UCSD-AML1 (cell line): ENCODE data around the gene NTSR2.
"Not testable (repeated sequence)": the region's sequence is repeated elsewhere in the genome, so short reads cannot be mapped to it uniquely, and the experiment has no call there.

Experiments
- DNase-seq: peaks from one replicate; lab custom pipeline; 2025; ENCODE audit not compliant: unreplicated experiment; lab: John Stamatoyannopoulos, UW

NTSR2 gene

DNA sequence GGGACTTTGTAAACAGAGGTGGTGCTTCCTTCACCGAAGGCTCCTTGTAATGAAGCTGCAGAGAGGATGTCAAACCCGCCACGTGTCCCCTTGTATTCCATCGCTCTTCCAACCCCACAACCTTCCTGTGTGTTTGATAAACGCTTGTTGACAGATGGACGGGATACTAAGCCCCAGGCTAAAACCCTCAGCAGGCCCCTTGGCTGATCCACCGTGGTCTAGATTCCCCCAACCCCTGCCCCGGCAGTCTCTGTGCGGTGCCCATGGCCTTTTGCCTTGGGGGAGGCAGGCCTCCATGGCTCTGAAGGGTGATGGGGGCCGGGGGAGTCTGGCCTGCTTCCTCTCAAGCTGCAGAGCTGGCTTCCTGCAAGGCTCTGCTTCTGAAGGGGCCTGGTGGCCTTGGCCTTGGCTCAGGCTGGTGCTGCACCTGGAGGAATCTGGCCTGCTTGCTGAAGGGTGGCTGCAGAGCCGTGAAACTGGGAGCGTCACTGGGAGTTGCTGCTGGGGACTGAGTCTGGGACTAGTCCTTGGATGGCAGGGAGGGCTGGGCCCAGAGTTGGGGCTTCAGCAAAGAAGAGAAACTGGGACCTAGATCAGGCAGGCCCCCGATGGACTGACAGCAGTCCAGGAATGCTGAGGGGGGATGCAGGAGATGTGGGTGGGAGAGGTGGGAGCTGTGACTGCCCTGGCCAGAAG is 9.6 kb upstream of the NTSR2 start:
- no peak for DNase-seq

DNA sequence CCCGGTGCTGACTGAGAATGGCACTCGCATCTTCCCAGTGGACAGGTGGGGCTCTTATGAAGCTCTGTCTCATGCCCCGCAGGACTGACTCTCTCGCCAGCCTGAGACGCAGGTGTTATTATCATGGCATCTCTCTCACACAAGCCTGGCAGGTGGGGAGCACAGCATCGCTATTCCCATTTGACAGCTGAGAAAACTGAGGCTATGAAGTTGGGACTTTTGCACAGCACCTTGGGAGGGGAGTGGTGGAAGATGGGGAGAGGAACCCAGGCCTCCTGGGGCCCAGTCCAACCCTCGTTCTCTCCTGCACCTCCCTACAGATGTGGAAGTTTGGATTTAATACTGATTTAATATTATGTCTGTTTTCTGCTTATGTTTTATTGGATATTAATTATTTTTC is 9.0 kb upstream of the NTSR2 start:
- DNase-seq, result no peak

DNA sequence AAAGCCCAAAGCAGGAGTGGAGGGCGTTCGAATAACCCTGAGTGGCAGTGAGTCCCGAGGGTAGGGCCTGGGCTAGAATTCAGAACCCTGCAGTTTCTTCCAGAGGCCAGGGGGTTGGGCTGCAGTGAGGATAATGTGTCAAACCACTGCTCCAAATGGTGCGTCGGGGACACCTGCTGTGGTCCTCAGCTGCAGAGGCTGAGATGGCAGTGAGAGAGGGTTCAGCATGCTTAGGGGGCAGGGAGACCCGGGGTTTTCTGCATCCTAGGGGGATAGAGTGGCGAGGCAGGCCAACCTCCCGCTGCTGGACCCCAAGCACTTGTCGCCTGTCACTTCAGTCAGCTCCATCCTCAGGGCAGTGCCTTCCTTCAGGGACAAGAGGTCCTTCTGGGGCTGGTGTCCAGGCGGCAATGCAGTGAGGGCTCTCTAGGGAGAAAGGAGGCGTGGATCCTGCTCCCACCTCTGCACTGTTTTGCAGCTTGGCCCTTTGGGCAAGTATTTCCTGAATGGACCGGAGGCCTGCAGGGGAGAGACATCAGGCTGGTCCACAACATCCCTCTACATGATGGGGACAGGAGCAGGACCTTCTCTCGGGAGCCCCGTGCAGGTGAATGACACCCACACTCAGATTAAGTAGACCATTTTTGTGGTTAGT is 8.4 kb upstream of the NTSR2 start:
- no peak for DNase-seq

DNA sequence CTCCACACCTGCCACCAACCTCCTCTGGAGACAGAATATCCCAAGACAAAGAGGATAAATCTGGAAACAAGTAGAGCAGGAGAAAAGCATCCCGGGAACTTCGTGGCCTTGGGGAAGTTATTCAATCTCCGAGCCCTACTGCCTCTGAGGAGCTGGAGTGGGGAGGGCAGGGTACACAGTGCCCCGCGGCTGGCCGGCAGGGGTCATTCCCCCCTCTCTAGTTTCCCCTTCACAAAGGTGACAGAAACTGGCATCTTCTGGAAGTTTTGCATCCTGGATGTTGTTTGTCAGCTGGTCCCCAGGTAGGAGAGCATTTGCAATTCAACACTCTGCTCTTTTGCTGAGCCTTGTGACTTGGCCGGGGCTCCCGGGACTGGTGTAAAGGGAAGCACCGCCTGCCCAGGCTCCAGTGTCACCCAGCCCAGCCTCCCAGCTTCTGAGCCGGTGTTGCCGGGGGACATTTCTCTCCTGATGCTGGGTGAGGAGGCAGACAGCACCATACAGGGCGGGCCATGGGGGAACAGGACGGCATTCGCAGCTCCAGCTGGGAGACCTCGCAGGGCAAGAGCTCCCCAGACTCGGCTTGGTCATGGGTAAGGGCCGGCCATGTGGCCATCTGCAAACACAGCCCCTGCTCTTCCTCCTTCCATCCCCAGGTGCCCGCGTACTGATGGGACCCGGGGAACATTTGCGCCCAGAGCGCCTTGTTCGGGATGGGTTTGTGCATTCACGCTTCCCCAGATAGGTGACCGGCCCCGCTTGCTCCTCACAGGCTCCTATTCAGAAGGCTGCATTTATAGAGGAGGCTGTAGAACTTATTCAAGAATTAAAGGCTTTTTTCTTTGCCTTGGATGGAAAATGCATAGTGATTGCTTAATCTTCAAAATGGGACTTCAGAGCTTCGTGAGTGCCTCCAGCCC is 7.4 kb upstream of the NTSR2 start:
- DNase-seq, result no peak

DNA sequence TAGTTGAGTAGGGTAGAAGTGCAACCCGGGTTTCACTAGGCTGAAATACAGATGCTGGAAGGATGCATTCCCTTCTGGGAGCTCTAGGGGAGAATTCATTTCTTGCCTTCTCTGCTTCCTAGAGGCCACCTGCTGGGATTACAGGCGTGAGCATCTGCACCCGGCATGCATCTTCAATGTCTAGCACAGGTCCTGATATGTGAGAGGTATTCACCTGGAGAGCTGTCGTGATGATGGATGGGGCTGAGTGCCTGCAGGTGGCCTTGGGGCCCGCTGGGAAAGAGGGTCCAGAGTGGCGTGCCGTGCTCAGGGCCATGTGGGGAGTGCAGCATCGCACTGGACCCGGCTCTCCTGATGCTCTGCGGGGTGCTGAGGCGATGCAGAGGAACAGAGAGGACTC is 6.6 kb upstream of the NTSR2 start:
- no peak for DNase-seq

DNA sequence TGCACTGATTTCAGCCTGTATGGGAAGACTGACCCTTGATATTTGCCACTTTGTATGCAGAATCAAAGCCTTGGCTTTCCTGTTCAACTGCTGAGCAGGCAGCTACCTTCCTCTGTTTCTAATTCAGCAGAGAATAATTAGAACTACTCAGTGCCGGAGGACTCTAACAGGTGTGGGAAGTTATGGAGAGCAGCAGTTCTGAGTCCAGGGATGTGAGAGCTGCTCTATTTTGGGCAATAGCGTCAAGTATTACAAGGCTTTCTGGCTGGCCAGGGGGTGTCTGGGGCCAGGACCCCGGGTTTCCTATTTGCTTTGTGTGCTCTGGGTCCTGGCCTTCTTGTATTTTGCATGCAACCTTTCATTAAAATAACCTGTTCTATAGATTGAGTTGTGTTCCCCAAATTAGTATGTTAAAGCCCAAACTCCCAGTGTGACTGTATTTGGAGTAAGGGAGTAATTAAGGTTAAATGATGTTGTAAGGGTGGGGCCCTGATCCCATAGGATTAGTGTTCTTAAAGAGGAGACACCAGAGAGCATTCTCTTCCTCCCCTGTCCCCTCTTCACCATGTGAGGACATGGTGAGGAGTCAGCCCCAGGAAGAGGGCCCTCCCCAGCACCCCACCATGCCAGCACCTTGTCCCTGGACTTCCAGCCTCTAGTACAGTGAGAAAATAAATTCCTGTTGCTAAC is 5.6 kb upstream of the NTSR2 start:
- DNase-seq, result no peak

DNA sequence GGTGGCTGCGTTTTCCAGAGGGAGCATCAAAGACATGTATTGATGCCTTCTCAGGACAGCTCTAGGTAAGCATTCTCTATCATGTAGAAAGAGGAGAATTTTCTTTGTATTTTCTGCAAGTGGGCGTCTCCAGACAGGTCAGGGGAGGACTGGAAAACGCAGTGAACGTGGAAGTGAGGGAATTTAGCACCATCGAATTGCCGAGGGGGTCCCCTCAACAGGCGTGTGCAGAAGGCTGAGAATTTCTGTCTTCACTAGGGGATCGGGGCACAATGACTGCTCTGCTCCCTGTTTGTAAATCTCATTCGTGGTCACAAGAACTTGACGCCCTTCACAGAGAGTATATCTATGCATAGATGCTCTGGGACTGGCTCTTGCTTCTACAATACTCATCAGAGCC is 5.0 kb upstream of the NTSR2 start:
- DNase-seq, result no peak

DNA sequence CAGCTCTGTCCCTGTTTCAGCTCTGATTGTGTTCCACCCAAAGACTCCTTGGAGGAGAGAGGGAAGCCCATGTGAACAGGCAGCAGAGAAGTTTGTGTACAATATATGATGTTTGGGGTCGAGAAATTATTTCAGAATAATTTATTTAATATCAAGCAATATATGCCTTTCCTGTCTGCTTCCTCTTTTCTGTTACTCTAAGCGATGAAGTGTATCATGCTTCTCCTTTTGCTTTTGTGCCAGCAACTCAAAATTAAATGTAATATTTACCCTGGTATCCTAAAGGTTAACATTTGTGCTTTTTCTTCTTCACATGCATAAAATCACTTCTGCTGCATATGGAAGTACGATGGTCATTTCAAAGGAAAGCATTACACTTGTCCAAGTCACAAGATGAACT is 2.4 kb upstream of the NTSR2 start:
- DNase-seq, result no peak

DNA sequence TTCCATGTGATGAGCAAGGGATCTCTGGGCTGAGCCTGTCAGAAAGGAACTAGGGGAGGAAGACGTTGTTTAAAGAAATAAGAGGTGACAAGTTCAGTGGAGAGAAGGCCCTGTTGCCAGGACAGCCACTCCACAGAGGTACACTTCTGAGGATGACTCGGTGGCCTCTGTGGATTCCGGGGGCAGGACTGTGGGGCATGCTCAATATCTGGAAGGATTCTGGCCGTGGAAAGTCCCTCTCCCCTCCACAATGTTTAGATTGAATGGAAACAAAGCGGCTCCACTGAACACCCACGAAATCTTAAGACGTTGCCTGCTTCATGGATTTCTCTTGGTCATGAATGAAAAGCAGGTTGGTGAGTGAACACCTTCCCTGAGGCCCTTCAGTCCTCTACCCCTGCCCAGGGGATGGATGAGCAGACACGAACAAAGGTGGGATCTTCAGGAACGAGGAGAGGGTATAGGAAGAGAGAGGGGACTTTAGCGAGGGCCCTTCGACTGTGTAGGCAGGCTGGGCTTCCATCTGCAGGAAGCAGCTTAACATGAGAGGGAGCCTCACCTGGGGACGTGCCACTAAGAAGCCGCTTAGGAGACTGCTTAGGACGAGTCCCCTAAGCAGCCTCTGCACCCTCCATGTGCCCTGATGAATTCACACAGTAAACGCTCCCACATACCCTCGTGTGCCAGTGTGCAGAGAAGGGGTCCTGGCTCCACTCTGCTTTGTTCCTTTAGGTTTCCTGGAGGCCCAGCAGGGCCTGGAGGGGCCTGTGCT is 1.9 kb downstream of the NTSR2 start:
- no peak for DNase-seq

DNA sequence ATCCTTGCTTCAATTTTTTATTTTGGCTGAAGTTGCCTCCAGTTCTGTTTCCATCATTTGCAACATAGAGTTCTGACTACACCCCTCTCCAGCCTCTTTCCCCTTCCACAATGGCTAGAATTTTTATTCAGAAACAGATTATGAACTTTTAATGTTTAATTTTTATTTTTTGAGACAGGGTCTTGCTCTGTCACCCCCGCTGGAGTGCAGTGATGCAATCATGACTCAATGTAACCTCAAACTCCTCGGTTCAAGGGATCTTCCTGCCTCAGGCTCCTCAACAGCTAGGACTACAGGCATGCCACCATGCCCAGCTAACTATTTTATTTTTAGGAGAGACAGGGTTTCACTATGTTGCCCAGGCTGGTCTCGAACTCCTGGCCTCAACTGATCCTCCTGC is 2.8 kb downstream of the NTSR2 start:
- DNase-seq, result no peak

DNA sequence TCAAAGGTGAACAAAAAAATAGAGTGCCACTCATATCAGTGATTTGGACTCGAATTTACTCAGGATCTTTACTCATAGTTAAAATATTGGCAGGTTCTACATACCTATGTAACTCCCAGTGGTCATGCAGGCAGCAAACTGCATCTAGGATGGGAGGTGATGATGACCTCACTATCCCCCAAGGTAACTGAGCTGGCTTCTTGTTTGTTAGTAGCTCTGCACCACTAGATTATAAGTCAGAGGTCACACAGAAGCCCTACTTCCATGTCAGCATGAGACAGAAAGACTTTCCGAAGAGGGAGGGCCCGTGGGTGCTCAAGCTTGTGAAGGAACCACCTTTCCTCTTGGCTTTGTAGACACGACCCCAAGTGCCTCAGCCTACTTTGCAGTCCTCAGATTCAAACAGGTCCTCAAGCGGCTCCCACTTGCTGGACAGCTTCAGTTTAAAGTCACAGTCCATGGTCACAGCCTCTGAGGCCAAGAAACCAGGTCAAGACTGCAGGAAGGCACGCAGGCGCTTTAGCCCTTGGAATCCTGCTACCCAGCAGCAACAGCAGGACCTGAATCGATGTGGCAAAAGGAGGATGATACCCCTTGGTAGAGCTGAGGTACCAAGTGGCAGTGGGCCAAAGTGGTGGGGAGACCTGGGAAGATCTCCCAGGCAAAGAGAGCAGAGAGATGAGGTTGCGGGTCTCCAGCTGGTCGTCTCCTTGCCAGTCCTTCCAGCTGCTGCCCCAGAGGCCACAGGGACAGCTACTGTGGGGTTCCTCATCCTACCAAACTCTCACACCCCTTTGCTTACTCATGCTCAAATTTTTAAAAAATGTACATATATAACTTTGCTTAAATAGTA is 4.3 kb downstream of the NTSR2 start:
- DNase-seq, result no peak

DNA sequence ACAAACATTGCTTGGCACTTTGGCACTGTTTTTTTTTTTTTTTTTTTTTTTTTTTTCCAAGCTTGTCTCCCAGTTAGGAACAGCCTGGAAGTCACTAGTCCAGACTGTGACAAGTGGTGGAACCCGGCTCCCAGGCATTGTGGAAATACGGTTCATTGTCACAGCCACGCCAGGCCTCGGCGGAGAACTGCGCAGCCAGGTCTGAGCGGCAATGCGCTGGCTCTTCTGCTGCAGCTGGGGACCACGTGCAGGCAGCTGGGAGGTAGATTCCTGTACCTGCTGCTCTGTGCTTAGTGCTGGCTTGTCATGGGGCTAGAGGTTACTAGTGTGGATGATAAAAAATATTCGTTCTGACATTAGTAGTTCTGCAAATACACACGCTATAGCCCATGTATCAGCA is 5.0 kb downstream of the NTSR2 start:
- DNase-seq, result no peak

DNA sequence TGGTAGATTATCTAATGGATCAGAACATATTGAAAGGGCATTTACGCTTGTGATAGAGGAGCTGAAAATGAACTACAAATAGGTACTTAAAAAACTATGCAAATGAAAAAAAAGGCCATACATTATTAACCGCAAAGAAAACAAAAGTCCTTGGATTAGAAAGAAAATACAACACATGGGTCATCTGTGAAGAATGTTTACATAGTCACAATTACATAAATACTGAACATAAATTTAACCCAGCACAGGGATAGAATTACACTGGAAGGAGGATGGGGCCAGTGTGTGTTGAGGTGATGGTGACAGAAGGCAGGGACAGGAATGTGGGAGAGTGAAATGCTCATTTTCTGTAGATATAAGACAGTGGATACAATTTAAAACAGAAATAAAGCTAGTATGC is 6.6 kb downstream of the NTSR2 start:
- DNase-seq, result no peak

DNA sequence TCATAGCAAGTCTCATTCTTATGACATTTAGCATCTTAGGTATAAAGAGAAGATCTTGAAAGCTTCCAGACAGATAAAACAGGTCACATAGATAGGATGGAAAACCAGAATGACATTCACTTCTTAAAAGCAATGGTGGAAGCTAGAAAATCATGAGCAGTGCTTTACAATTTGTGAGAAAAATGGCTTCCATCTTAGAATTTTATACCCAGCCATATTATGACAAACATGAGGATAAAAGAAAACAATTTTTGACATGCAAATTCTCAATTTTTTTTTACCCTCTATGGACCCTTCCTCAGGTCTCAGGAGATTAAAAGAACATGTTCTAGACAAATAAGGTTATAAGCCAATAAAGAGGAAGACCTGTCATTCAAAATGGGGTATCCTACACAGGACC is 7.1 kb downstream of the NTSR2 start:
- no peak for DNase-seq

DNA sequence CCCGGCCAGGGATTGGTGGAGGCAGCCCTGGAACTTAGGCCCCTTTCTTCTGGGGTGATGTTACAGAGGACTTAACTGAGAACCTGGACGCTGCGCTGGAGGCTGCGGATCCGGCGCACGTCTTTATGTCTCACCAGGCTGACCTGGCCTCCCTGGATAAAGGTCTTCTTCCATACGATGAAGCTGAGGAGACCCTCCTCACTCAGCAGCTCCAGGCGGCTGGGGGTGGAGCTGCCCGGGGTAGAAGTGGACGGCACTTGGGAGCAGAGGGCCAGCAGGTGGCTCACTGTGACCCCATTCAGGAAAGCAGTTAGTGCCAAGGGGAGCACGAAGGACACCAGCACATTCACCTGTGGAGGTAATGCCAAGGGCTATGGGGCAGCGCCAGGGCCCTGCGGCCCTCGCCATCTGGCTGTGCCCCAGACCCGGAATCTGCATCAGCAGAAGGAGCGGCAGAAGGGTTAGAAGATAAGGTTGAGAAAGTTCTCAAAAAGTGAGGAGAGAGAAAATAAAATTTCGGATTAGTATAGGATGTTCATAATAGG is 8.0 kb downstream of the NTSR2 start:
- no peak for DNase-seq

DNA sequence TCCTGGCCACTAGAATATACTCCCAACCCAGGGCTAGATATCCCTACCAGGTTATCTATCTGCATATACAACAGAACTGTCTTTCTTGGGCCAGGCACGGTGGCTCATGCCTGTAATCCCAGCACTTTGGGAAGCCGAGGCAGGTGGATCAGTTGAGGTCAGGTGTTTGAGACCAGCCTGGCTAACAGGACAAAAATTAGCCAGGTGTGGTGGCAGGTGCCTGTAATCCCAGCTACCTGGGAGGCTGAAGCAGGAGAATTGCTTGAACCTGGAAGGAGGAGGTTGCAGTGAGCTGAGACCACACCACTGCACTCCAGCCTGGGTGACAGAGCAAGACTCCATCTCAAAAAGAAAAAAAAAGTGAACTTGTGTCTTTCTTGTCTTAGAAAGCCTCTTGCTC is 9.6 kb downstream of the NTSR2 start:
- DNase-seq, result not testable (repeated sequence)

DNA sequence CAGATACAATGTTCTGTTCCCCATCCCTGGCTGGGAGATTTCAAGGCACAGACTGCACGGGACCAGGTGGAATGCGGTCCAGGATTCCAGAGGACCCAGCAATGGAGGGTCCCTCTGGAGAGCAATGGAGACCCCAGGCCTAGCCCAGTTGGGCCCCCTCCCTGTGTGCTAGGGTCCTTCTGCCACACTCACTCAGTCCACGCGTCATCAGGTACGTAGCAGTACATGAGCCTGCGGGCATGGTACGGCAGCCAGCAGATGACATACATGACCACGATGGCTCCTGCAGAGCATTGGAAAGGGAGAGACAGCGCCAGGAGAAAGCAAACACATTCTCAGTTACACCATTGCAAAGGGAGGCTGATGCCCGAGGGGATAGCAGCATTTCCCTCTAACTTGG is 10.1 kb downstream of the NTSR2 start:
- DNase-seq, result no peak

DNA sequence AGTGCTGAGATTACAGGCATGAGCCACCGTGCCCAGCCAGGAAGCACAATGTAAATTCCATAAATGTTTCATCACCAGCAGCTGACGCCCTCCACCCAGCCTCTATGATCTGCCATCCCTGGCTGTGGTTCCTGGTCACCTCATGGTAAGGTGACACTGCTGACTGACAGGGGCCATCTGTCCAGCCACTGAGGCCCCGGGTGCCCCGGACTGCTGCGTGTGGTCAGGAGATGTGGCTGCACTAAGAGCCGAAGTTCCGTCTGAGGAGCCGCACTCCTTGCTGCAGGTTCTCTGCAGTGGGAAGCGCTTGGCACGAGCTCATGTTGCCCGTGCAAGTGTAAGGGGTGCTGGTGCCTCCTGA is 10.9 kb downstream of the NTSR2 start:
- no peak for DNase-seq
